Activated CD4-positive, alpha-beta T cell treated with anti-CD3 and anti-CD28 coated beads, Interleukin-2, amount 10 ng/mL, durations not matched to agents 7 days and 5 days (primary cell): Measurements from ENCODE around the gene ERCC8. TPM values are rescaled to one million over a fixed set of nuclear protein-coding genes. Genes with fewer than 3 reads are reported as not detected.
"Not testable (repeated sequence)": the region's sequence is repeated elsewhere in the genome, so short reads cannot be mapped to it uniquely, and the experiment has no call there.

Experiments used
- CTCF ChIA-PET: fragments of 350-600 bp; sonication (Branson Sonifier 250); formaldehyde crosslinking; loops from one replicate; lab custom pipeline; 2021; ENCODE audit warnings: antibody characterized with exemption; lab: Charles Lee
- POLR2A ChIA-PET: fragments of 350-600 bp; sonication (Branson Sonifier 250); formaldehyde crosslinking; loops from one replicate; lab custom pipeline; 2021; ENCODE audit warnings: antibody characterized with exemption; lab: Charles Lee
- DNase-seq: peaks from one replicate; pipeline ENCODE4 v3.0.0-alpha.2; 2020
- H3K27ac Mint-ChIP-seq: one replicate; pipeline ENCODE4 v1.8.0; 2021; ENCODE audit warnings: mild to moderate bottlenecking, moderate library complexity, mixed read lengths
- H3K27me3 Mint-ChIP-seq: one replicate; pipeline ENCODE4 v1.8.0; 2021; ENCODE audit warnings: mixed read lengths
- H3K36me3 Mint-ChIP-seq: one replicate; pipeline ENCODE4 v1.8.0; 2021; ENCODE audit warnings: low read depth, mixed read lengths
- H3K4me1 Mint-ChIP-seq: one replicate; pipeline ENCODE4 v1.8.0; 2021; ENCODE audit warnings: mixed read lengths
- H3K4me3 Mint-ChIP-seq: one replicate; pipeline ENCODE4 v1.8.0; 2021; ENCODE audit warnings: mild to moderate bottlenecking, moderate library complexity, mixed read lengths
- H3K9me3 Mint-ChIP-seq: one replicate; pipeline ENCODE4 v1.8.0; 2021; ENCODE audit warnings: mixed read lengths
- total RNA-seq, 2 experiments: library from RNA; stranded (reverse); gene quantifications; one replicate each; pipeline ENCODE4 v1.2.3, GENCODE V29; 2021

Gene ERCC8
- total RNA-seq, 2 experiments from 2014 or later: 9.9 to 10.0 TPM

DNA sequence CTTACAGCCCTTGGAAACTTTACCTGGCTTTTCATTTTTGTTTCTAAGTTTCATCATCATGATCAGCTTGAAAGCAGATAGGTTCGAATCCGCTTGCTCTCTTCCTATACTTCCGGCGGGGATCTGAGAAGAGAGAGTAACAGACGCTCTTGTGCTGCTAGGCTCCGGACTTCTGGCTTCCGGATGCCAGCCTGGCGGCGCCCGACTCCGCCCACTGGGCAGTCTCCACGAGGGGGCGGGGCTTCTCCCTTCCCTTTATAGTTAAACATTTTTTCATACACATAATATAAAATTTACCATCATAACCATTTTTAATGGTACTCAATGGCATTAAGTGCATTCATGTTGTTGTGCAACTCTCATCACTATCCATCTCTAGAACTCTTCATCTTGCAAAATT is 51.3 kb downstream of the ERCC8 start:
- ChIA-PET CTCF (interaction anchor here (0.9 kb wide), 1 partner anchor 44 kb away, joined by 3 read pairs; no protein-coding TSS in a partner anchor), POLR2A (no interaction called here)
- Mint-ChIP-seq H3K4me1 (no peaks in the 10 kb centered on the region), H3K27me3 (no peaks in the 10 kb centered on the region), H3K9me3 (peaks cover 3% of the 10 kb centered on the region), H3K27ac (no peak overlapping the region), H3K36me3 (peaks cover 10% of the 10 kb centered on the region), H3K4me3 (no peak overlapping the region)
- DNase-seq: no peak

DNA sequence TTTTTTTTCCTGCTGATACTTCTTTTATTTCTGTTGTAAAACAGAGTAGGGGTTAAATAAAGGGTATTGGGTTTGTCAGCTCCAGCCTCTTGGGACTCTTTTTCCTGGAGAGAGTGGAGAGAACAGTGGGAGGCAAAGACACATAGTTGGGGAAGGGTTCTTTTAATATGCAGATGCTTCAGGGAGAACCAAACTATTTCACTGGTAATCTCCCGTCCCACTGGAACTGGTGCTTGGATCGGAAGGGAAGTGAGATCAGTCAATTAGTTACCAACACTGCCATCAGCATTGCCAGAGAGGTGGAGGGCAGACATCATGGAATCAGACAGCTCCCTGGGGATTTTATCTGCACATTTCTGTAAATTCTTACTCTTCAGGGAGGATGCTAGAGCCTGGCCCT is 53.2 kb downstream of the ERCC8 start:
- Mint-ChIP-seq H3K9me3 (peaks cover 3% of the 10 kb centered on the region), H3K27me3 (no peaks in the 10 kb centered on the region), H3K27ac (no peak overlapping the region), H3K4me1 (no peaks in the 10 kb centered on the region), H3K4me3 (no peak overlapping the region), H3K36me3 (peaks cover 7% of the 10 kb centered on the region)
- DNase-seq: no peak
- ChIA-PET POLR2A (no interaction called here), CTCF (interaction anchor here (0.7 kb wide), 2 partner anchors 78 to 339 kb away, joined by 3 to 4 read pairs; no protein-coding TSS in a partner anchor)

DNA sequence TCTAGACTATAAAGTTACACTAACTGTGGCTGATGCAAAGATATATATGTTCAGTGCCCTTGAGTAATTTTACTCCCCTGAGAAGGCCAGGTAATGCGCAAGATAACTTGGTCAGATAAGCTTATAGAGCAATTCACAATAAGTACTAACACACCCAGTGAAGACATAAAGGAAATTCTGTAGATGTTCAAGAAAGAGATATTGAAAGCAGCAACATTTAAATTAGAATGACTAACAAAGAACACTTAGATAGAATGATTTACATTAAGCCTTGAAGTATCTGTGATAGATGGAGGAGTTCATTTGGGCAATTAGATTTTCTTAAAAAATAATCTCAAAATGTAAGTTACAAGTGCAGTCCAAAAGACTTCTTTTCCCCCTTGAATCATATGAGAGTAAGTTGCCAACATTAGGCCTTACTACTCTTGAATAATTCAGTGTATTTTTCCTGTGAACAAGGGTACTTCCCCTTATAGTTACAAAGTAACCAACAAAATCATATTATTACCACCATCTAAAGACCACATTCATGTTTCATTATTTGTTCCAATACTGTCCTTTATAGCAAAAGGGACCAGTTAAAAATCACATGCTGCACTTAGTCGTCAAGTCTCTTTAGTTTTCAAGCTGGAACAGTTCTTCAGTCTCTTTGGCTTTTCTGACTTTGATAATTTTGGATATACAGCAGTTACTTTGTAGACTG is 56.4 kb downstream of the ERCC8 start:
- no peaks in the 10 kb centered on the region for H3K27me3 Mint-ChIP-seq
- peaks cover 2% of the 10 kb centered on the region for H3K9me3 Mint-ChIP-seq
- ChIA-PET CTCF (no interaction called here), POLR2A (no interaction called here)
- peaks cover 5% of the 10 kb centered on the region for H3K36me3 Mint-ChIP-seq
- no peak overlapping the region for H3K4me3 Mint-ChIP-seq
- no peak overlapping the region for H3K27ac Mint-ChIP-seq
- no peaks in the 10 kb centered on the region for H3K4me1 Mint-ChIP-seq
- no peak for DNase-seq

DNA sequence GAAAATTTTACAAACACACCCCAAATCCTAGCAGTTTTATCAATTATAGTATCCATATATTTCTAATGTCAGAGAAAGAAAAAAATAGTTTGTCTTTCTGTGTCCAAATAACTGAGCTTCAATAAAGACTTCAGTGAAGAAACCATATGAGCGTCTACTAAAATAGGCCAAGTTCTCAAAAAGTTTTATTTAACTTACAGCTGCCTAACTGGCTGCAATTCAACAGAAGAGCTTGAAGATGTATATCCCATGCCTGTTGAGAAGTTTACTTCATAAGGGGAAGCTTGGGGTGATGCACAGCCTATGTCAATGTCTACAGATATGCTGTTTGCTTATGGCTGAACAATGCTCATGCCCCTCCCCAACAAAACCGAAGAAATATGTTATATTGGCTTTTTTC is 57.1 kb downstream of the ERCC8 start:
- Mint-ChIP-seq H3K27me3 (no peaks in the 10 kb centered on the region), H3K4me1 (no peaks in the 10 kb centered on the region), H3K27ac (no peak overlapping the region), H3K9me3 (no peaks in the 10 kb centered on the region), H3K36me3 (no peaks in the 10 kb centered on the region), H3K4me3 (no peak overlapping the region)
- ChIA-PET CTCF (interaction anchor here (0.6 kb wide), 1 partner anchor 315 kb away, joined by 3 read pairs; no protein-coding TSS in a partner anchor), POLR2A (no interaction called here)
- DNase-seq: no peak

DNA sequence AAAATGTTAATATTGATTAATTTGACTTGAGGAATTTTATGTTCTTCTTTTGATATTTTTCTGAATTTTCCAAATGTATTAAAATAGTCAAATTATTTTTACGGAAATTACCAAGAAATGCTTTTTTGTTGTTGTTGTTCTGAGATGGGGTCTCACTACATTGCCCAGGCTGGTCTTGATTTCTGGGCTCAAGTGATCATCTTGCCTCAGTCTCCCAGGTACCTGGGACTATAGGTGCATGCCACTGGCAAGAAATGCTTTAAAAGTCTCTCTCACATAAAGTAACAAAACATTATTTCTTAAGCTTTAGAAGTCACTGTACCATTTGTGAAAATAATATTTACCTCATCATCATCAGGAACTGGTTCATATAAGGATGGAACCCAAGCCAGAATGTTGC is 57.8 kb downstream of the ERCC8 start:
- H3K36me3 Mint-ChIP-seq: no peaks in the 10 kb centered on the region
- H3K9me3 Mint-ChIP-seq: no peaks in the 10 kb centered on the region
- no peak for DNase-seq
- no peaks in the 10 kb centered on the region for H3K4me1 Mint-ChIP-seq
- CTCF ChIA-PET: interaction anchor here (0.6 kb wide), 1 partner anchor 316 kb away, joined by 3 read pairs; no protein-coding TSS in a partner anchor
- H3K27ac Mint-ChIP-seq: no peak overlapping the region
- no peaks in the 10 kb centered on the region for H3K27me3 Mint-ChIP-seq
- H3K4me3 Mint-ChIP-seq: no peak overlapping the region
- POLR2A ChIA-PET: no interaction called here

DNA sequence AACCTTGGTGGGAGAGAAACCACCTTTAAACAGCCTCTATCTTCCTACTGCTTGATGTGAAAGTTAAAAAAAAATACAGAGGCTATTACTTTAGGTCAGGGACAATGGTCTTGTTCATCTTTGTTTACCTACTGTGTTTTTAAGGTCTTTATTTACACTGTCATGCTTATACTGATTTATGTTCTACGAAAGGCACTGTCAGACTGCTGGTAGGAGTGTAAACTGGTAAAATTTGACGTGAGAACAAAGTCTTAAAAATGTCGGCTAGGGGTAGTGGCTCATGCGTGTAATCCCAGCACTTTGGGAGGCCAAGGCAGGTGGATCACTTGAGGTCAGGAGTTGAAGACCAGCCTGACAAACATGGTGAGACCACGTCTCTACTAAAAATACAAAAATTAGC is 58.7 kb downstream of the ERCC8 start:
- ChIA-PET CTCF (no interaction called here), POLR2A (no interaction called here)
- Mint-ChIP-seq H3K36me3 (no peaks in the 10 kb centered on the region), H3K27me3 (no peaks in the 10 kb centered on the region), H3K4me3 (no peak overlapping the region), H3K27ac (no peak overlapping the region), H3K4me1 (no peaks in the 10 kb centered on the region), H3K9me3 (no peaks in the 10 kb centered on the region)
- DNase-seq: no peak

DNA sequence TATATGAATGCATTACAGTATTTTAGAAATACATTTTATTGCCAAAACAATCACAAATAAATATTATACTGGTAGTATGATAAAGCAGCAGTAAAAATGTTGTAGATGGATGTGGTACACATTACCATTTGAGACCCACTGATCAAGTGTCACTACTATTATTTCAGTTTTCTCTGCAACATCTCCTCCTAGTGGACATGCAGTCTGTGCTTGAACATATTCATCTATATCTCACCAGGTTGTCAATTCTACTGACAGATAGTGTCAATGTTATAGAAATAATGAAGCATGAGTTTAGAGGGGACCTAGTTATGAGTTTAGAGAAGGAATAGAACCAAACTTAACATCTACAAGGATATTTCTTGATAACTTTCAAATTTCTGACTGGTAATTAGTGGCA is 61.6 kb downstream of the ERCC8 start:
- POLR2A ChIA-PET: no interaction called here
- DNase-seq: no peak
- Mint-ChIP-seq H3K4me1 (no peaks in the 10 kb centered on the region), H3K27ac (no peak overlapping the region), H3K9me3 (peaks cover 8% of the 10 kb centered on the region), H3K27me3 (no peaks in the 10 kb centered on the region), H3K4me3 (no peak overlapping the region), H3K36me3 (no peaks in the 10 kb centered on the region)
- CTCF ChIA-PET: no interaction called here

DNA sequence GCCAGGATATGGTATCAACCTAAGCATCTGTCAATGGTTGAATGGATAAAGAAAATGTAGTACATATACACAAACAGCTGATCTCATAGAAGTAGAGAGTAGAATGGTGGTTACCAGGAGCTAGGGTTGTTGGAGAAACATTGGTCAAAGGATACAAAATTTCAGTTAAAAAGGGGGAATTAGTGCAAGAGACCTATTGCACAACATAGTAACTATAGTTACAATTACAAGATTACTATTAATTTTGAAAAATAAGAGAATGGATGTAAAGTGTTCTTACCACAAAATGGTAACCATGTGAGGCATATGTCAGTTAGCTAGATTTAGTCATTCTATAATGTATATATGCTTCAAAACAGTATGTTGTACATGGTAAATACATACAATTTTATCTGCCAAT is 72.0 kb downstream of the ERCC8 start:
- no peak for DNase-seq
- Mint-ChIP-seq H3K27ac (no peak overlapping the region), H3K9me3 (peaks cover 19% of the 10 kb centered on the region), H3K27me3 (no peaks in the 10 kb centered on the region), H3K36me3 (peaks cover 5% of the 10 kb centered on the region), H3K4me1 (no peaks in the 10 kb centered on the region), H3K4me3 (no peak overlapping the region)
- CTCF ChIA-PET: no interaction called here
- POLR2A ChIA-PET: no interaction called here

DNA sequence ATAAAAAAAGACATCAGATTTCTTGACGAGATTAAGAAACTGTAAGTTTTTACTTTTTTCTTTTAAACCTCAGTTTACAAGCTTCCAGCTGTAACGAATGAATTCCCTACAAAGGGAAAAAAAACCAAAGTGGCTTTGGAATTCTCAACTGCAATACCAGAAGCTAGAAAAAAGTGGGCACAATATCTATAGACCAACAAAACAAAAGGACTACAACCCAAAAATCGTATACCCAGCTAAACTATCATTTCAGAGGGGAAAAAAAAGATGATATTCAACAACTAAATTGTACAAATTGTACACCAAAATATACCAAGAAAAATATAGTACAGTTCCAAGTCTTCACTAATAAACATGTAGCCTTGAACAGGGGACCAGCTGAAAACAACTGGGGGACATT is 74.0 kb downstream of the ERCC8 start:
- Mint-ChIP-seq H3K27me3 (no peaks in the 10 kb centered on the region), H3K27ac (no peak overlapping the region), H3K4me1 (no peaks in the 10 kb centered on the region), H3K4me3 (no peak overlapping the region), H3K36me3 (peaks cover 5% of the 10 kb centered on the region), H3K9me3 (peaks cover 16% of the 10 kb centered on the region)
- ChIA-PET POLR2A (no interaction called here), CTCF (no interaction called here)
- DNase-seq: no peak

DNA sequence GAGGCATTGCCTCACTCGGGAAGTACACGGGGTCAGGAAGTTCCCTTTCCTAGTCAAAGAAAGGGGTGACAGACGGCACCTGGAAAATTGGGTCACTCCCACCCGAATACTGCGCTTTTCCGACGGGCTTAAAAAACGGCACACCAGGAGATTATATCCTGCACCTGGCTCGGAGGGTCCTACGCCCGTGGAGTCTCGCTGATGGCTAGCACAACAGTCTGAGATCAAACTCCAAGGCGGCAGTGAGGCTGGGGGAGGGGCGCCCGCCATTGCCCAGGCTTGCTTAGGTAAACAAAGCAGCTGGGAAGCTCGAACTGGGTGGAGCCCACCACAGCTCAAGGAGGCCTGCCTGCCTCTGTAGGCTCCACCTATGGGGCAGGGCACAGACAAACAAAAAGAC is 84.3 kb downstream of the ERCC8 start:
- H3K27ac Mint-ChIP-seq, POLR2A ChIA-PET, H3K27me3 Mint-ChIP-seq, H3K36me3 Mint-ChIP-seq, CTCF ChIA-PET, H3K4me1 Mint-ChIP-seq, H3K4me3 Mint-ChIP-seq, DNase-seq, H3K9me3 Mint-ChIP-seq: not testable (repeated sequence)

DNA sequence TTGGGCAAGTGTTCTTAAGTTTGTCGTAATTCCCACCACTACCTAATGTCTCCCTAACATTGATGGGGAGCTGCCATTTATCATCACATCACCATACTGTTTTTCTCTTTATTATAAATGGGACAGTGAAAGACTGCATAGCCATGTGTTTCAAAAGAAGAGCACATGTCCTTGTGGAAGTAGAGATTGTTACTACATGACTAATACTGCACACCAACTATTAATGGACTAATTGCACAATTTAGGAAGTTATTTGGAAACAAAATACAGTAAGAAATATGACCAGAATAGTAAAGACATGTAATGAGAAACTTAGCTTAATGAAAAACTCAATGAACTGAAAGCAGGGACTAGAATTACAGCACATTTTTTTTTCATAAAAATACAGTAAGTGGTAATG is 88.8 kb downstream of the ERCC8 start:
- Mint-ChIP-seq H3K4me3 (no peak overlapping the region), H3K36me3 (no peaks in the 10 kb centered on the region), H3K27ac (no peak overlapping the region), H3K27me3 (peaks cover 1% of the 10 kb centered on the region), H3K4me1 (no peaks in the 10 kb centered on the region), H3K9me3 (no peaks in the 10 kb centered on the region)
- CTCF ChIA-PET: interaction anchor here (1.6 kb wide), 1 partner anchor 12 kb away, joined by 5 read pairs; the partner anchor contains the start of gene ELOVL7
- DNase-seq: no peak
- POLR2A ChIA-PET: no interaction called here

DNA sequence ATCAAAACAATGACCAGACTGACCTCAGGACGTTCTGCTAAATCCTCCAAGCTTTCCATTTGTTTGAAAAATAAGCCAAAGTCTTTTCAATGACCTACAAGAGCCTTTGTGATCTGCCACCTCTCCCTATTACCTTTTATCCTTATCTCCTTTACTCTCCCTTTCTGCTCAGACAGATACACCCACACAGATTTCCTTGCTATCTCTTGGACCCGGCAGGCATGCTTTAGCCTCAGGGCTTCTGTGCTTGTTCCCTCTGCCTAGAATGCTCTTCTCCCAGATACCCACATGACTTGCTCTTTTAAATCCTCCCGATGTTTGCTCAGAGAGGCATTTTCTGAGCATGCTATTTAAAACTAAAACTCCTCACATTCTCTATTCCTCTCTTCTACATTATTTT is 91.9 kb downstream of the ERCC8 start:
- H3K4me3 Mint-ChIP-seq: no peak overlapping the region
- H3K9me3 Mint-ChIP-seq: no peaks in the 10 kb centered on the region
- no peaks in the 10 kb centered on the region for H3K36me3 Mint-ChIP-seq
- H3K27ac Mint-ChIP-seq: no peak overlapping the region
- H3K27me3 Mint-ChIP-seq: peaks cover 4% of the 10 kb centered on the region
- DNase-seq: no peak
- no peaks in the 10 kb centered on the region for H3K4me1 Mint-ChIP-seq
- ChIA-PET CTCF (interaction anchor here (2.1 kb wide), 1 partner anchor 10 kb away, joined by 5 read pairs; no protein-coding TSS in a partner anchor), POLR2A (no interaction called here)

DNA sequence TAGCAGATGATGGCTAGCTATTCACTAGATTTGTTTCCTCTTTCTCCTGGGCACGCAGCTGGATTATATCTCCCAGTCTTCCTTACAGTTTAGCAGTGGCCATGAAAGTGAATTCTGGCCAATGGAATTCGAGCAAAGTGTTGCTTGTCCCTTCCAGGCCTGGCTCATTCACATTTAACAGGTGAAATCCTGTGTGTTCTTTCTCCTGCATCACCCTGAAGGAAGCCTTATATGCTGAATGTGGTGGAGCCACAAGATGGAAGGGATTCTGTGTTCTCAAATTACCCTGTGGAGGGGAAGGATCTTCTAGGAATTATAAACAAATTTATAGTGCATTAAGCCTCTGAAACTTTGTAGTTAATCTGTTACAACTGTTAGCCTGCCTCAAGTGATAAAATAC is 92.6 kb downstream of the ERCC8 start:
- Mint-ChIP-seq H3K9me3 (no peaks in the 10 kb centered on the region), H3K4me1 (no peaks in the 10 kb centered on the region), H3K27ac (no peak overlapping the region), H3K4me3 (no peak overlapping the region), H3K27me3 (peaks cover 7% of the 10 kb centered on the region), H3K36me3 (no peaks in the 10 kb centered on the region)
- ChIA-PET CTCF (interaction anchor here (0.5 to 2.1 kb wide), 4 partner anchors 10 to 805 kb away, joined by 3 to 5 read pairs (median 3); no protein-coding TSS in a partner anchor), POLR2A (no interaction called here)
- no peak for DNase-seq
